ENCODE results near the gene FCGR1A.
"Not testable (repeated sequence)": the region's sequence is repeated elsewhere in the genome, so short reads cannot be mapped to it uniquely, and the experiment has no call there.

Gene FCGR1A

GRCh38 chr1:149841149-149841548, 58.7 kb downstream of the FCGR1A start:
- not testable (repeated sequence) for H3K4me1 ChIP-seq (ENCODE audit: control insufficient read depth, insufficient read depth, low read depth, low read length); H3K4me2 ChIP-seq (ENCODE audit: low read length, poor library complexity, severe bottlenecking); H2AK5ac ChIP-seq (ENCODE audit: low read length, severe bottlenecking); H4K8ac ChIP-seq (ENCODE audit: low read length); H3K27me3 ChIP-seq (ENCODE audit: control insufficient read depth in 1 of 2, insufficient read depth in 1 of 2, low read length in 2 of 2); H2BK5ac ChIP-seq (ENCODE audit: low read depth, low read length, poor library complexity, severe bottlenecking); H3K9me3 ChIP-seq (ENCODE audit: control insufficient read depth, low read length); H3K9ac ChIP-seq (ENCODE audit: low read length); DNase-seq; H2AFZ ChIP-seq (ENCODE audit: low read depth, low read length); H3K79me1 ChIP-seq (replicated peaks; ENCODE audit: low read length, poor library complexity, severe bottlenecking); H3K36me3 ChIP-seq (ENCODE audit: control insufficient read depth in 1 of 2, insufficient read depth in 2 of 2, low read depth in 1 of 2, low read length in 2 of 2); H3K4me3 ChIP-seq (ENCODE audit: insufficient read depth in 1 of 2, low read depth in 1 of 2, low read length in 2 of 2); H2BK120ac ChIP-seq (ENCODE audit: low read depth, low read length); H3K18ac ChIP-seq (ENCODE audit: low read depth in 1 of 2, low read length in 2 of 2); H3K27ac ChIP-seq (ENCODE audit: low read length, poor library complexity, severe bottlenecking); H3K23ac ChIP-seq (ENCODE audit: low read length in 2 of 2); H3K14ac ChIP-seq (ENCODE audit: low read length in 2 of 2); H4K91ac ChIP-seq (ENCODE audit: low read length); H2BK15ac ChIP-seq (ENCODE audit: low read depth, poor library complexity, severe bottlenecking); H2BK12ac ChIP-seq (ENCODE audit: low read length in 2 of 2); H3K4ac ChIP-seq (ENCODE audit: low read depth in 1 of 2, low read length in 2 of 2)
- WGBS = no CpG with 5 or more reads among the region's 26 CpGs

Data from mesenchymal stem cell (in vitro differentiated cells and primary cell).